ENCODE results near the gene MRPL27. TPM values are rescaled to one million over a fixed set of nuclear protein-coding genes. Genes with fewer than 3 reads are reported as not detected.

Gene MRPL27
- total and polyA plus RNA-seq, 2 of the 4 experiments (the other 2 are of a cell fraction): 176 to 202 TPM

GRCh38 chr17:50363217-50364060 lies 9.5 kb downstream of the MRPL27 start (continued):
- TF ChIP-seq FOS (IDR thresholded peaks at IDR 0.05; ENCODE audit: low read depth, low read length) (no peak), BHLHE40 (IDR thresholded peaks at IDR 0.05; ENCODE audit: low read depth, low read length) (no peak)

- no peak overlapping the region for H3K4me3 ChIP-seq (ENCODE audit: insufficient read depth, low read depth, low read length)
- no TSS peak for BruUV-seq (replicated peaks)
- peaks cover 9% of the 10 kb centered on the region; the same call in 1 of the 2 replicates for H3K9me1 ChIP-seq (ENCODE audit: insufficient read depth, low read length)
- H3K79me1 ChIP-seq (ENCODE audit: low read depth in 1 of 2, low read length in 2 of 2): peaks cover 0 to 23% of the 10 kb centered on the region in 2 experiments; a peak in 1 of 4 replicates
- H3K4me1 ChIP-seq (ENCODE audit: control insufficient read depth, insufficient read depth, low read length): peaks cover 11% of the 10 kb centered on the region
- no peak overlapping the region for H2AK5ac ChIP-seq (ENCODE audit: low read depth, low read length)
- no peak for DNase-seq
- H3K9ac ChIP-seq (ENCODE audit: low read depth, low read length): no peak overlapping the region
- H4K8ac ChIP-seq (ENCODE audit: low read depth in 2 of 2, low read length in 2 of 2): no peak overlapping the region
- H2AK9ac ChIP-seq (replicated peaks; ENCODE audit: low read depth, low read length, poor library complexity): no peak overlapping the region
- H3K56ac ChIP-seq (ENCODE audit: extremely low read depth, insufficient read depth, low read length): no peak overlapping the region
- H3K27ac ChIP-seq (ENCODE audit: insufficient read depth, low read length): no peak overlapping the region
- peaks cover 22% of the 10 kb centered on the region; the same call in 1 of the 2 replicates for H4K20me1 ChIP-seq (ENCODE audit: insufficient read depth, low read length)
- dilution Hi-C loops (cut with HindIII; ENCODE audit: low sequenced_read_pairs, unreplicated experiment) (no loop called here), in situ Hi-C loops (cut with MboI; ENCODE audit: low sequenced_read_pairs) (no loop called here), intact Hi-C loops (cut with micrococcal nuclease) (loop anchor here (1.0 kb wide), 1 partner anchor 116 kb away; the partner anchor contains the start of gene RSAD1)
- H2BK20ac ChIP-seq (ENCODE audit: low read depth, low read length): no peak overlapping the region
- H3K9me3 ChIP-seq (ENCODE audit: control insufficient read depth, insufficient read depth, low read length): no peaks in the 10 kb centered on the region
- H2BK120ac ChIP-seq (ENCODE audit: low read depth, low read length): no peak overlapping the region
- H3K18ac ChIP-seq (ENCODE audit: low read depth, low read length): no peak overlapping the region
- no peak overlapping the region for H3K4me2 ChIP-seq (ENCODE audit: low read depth, low read length)
- H2AFZ ChIP-seq (replicated peaks; ENCODE audit: low read length, poor library complexity): no peak overlapping the region
- H2BK15ac ChIP-seq (ENCODE audit: low read depth, low read length): no peak overlapping the region
- TF ChIP-seq RFX5 (IDR thresholded peaks at IDR 0.05; ENCODE audit: low read depth, low read length): no peak
- no peak for TF ChIP-seq POLR2A (IDR thresholded peaks at IDR 0.05; ENCODE audit: low read depth, low read length)
- no peak for TF ChIP-seq BHLHE40 (IDR thresholded peaks at IDR 0.05; ENCODE audit: low read depth, low read length)
- no peak for TF ChIP-seq MAZ (IDR thresholded peaks at IDR 0.05; ENCODE audit: borderline replicate concordance, low read depth, low read length)
- no peak for TF ChIP-seq USF2 (IDR thresholded peaks at IDR 0.05; ENCODE audit: low read depth, low read length)
- TF ChIP-seq FOS (IDR thresholded peaks at IDR 0.05; ENCODE audit: low read depth, low read length): no peak
- no peak for TF ChIP-seq MXI1 (IDR thresholded peaks at IDR 0.05; ENCODE audit: borderline replicate concordance, low read depth, low read length)
- no peak for TF ChIP-seq CEBPB (IDR thresholded peaks at IDR 0.05; ENCODE audit: low read depth, low read length)
- no peak for TF ChIP-seq SMC3 (IDR thresholded peaks at IDR 0.05; ENCODE audit: low read depth, low read length)
- no peak overlapping the region for H3K4ac ChIP-seq (ENCODE audit: low read depth, low read length)
- POLR2A ChIA-PET (ENCODE audit: unreplicated experiment): no interaction called here
- H3K14ac ChIP-seq (replicated peaks; ENCODE audit: low read depth, low read length): no peak overlapping the region
- peaks cover 51% of the 10 kb centered on the region for H3K36me3 ChIP-seq (ENCODE audit: control insufficient read depth, insufficient read depth, low read length)
- H2BK5ac ChIP-seq (ENCODE audit: low read depth, low read length, poor library complexity, severe bottlenecking): no peak overlapping the region
- H3K27me3 ChIP-seq (ENCODE audit: control insufficient read depth, insufficient read depth, low read length): no peaks in the 10 kb centered on the region
- H4K91ac ChIP-seq (ENCODE audit: insufficient read depth, low read depth, low read length): no peak overlapping the region
- CTCF ChIA-PET: interaction anchor here (0.7 to 2.1 kb wide), 6 partner anchors 8 to 210 kb away, joined by 3 to 7 read pairs (median 4); no protein-coding TSS in a partner anchor
- H3K23ac ChIP-seq (ENCODE audit: low read depth, low read length): no peak overlapping the region
- WGBS, 2 experiments (ENCODE audit: extremely low coverage in 2 of 2, insufficient read length in 1 of 2): 80% methylated on average over 1 of the region's 7 CpGs; no CpG with 5 or more reads in 1 of the 2 experiments
- no peak overlapping the region for H4K5ac ChIP-seq (ENCODE audit: low read depth, low read length)
- ATAC-seq (ENCODE audit: low read depth): no peak
These were observed 10.3 kb downstream of the MRPL27 start for GRCh38 chr17:50362661-50363060.
